Measurements from ENCODE around the gene LGSN. TPM values are rescaled to one million over a fixed set of nuclear protein-coding genes. Genes with fewer than 3 reads are reported as not detected.
"Not testable (repeated sequence)": the region's sequence is repeated elsewhere in the genome, so short reads cannot be mapped to it uniquely, and the experiment has no call there.

The LGSN gene, protein sequence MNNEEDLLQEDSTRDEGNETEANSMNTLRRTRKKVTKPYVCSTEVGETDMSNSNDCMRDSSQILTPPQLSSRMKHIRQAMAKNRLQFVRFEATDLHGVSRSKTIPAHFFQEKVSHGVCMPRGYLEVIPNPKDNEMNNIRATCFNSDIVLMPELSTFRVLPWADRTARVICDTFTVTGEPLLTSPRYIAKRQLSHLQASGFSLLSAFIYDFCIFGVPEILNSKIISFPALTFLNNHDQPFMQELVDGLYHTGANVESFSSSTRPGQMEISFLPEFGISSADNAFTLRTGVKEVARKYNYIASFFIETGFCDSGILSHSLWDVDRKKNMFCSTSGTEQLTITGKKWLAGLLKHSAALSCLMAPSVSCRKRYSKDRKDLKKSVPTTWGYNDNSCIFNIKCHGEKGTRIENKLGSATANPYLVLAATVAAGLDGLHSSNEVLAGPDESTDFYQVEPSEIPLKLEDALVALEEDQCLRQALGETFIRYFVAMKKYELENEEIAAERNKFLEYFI
- total RNA-seq, result not detected

DNA sequence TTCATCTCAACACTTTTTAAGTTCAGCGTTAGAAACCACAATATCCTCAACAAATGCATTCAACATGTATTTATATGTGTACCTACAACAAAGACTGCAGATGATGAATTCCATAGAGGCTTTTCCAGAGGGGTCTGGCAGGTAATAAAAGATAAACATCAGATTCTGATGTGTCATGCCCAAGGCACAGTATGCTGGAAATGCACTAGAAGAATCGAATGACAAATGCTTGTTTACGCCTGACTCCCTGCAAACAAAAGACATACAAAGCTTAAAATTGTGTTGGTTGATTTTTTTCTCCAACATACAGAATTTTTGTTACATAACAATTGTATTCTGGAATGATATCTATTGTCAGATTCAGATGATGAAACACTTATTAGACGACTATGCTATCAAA lies at the start of gene LGSN:
TSS of gene LGSN (minus strand) at position 45 of the 400 bp plus-strand sequence. CDS start at position 5, 40 bp downstream.
- H3K9me3 ChIP-seq, result no peaks in the 10 kb centered on the region
- no peak within 1 kb of the TSS for H3K27ac ChIP-seq
- no peak for TF ChIP-seq POLR2AphosphoS5 (IDR thresholded peaks at IDR 0.05)
- no peak for TF ChIP-seq CTCF (IDR thresholded peaks at IDR 0.05)
- no peak for TF ChIP-seq POLR2A (IDR thresholded peaks at IDR 0.05)
- H3K4me1 ChIP-seq, result no peaks in the 10 kb centered on the region
- no peak within 1 kb of the TSS for H3K4me3 ChIP-seq
- no peaks in the 10 kb centered on the region for H3K27me3 ChIP-seq
- H3K36me3 ChIP-seq, result no peaks in the 10 kb centered on the region
- intact Hi-C loops (cut with DNase I; ENCODE audit: low total_unique reads), result no loop called here
- DNase-seq (ENCODE audit: low spot score in 2 of 2), result no peak

DNA sequence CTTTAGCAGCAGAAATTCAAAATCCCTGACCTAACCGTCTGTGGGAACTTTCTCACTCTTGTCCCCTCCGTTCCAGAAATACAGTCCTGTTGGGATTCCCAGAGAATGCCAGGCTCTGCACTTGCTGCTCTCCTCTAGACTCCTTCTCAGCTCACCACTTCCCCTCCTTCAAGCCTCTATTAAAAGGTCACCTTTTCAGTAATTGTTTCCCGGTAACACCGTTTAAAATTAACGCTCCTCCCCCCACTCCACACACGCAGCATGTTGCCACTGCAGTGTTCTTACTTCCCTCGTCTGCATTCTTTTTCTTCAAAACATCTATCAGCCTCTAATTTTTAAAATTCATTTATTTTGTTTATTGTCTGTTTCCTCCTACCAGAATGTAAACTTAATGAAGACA lies 48.6 kb upstream of the LGSN start:
- intact Hi-C loops (cut with DNase I; ENCODE audit: low total_unique reads), result no loop called here
- DNase-seq (ENCODE audit: low spot score in 2 of 2), result no peak

DNA sequence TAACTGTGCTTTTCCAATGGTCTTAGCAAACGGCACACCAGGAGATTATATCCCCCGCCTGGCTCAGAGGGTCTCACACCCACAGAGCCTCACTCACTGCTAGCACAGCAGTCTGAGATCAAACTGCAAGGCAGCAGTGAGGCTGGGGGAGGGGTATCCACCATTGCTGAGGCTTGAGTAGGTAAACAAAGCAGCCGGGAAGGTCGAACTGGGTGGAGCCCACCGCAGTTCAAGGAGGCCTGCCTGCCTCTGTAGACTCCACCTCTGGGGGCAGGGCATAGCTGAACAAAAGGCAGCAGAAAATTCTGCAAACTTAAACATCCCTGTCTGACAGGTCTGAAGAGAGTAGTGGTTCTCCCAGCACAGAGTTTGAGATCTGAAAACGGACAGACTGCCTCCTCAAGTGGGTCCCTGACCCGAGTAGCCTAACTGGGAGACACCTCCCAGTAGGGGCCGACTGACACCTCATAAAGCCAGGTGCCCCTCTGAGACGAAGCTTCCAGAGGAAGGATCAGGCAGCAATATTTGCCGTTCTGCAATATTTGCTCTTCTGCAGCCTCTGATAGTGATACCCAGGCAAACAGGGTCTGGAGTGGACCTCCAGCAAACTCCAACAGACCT lies 42.8 kb upstream of the LGSN start:
- H3K4me3 ChIP-seq; DNase-seq (ENCODE audit: low spot score in 2 of 2); intact Hi-C loops (cut with DNase I; ENCODE audit: low total_unique reads); H3K27me3 ChIP-seq; H3K27ac ChIP-seq; H3K4me1 ChIP-seq; H3K36me3 ChIP-seq: not testable (repeated sequence)
- H3K9me3 ChIP-seq, result peaks cover 9 to 12% of the 10 kb centered on the region in 2 donors

More for the DNA sequence above, 48.6 kb upstream of the LGSN start:
- no peaks in the 10 kb centered on the region for H3K36me3 ChIP-seq
- no peak overlapping the region for H3K27ac ChIP-seq
- H3K27me3 ChIP-seq, result no peaks in the 10 kb centered on the region
- H3K4me3 ChIP-seq, result no peak overlapping the region
- H3K4me1 ChIP-seq, result no peaks in the 10 kb centered on the region
- TF ChIP-seq POLR2AphosphoS5 (IDR thresholded peaks at IDR 0.05), result no peak
- no peak for TF ChIP-seq CTCF (IDR thresholded peaks at IDR 0.05)
- no peak for TF ChIP-seq POLR2A (IDR thresholded peaks at IDR 0.05)
- no peaks in the 10 kb centered on the region for H3K9me3 ChIP-seq

DNA sequence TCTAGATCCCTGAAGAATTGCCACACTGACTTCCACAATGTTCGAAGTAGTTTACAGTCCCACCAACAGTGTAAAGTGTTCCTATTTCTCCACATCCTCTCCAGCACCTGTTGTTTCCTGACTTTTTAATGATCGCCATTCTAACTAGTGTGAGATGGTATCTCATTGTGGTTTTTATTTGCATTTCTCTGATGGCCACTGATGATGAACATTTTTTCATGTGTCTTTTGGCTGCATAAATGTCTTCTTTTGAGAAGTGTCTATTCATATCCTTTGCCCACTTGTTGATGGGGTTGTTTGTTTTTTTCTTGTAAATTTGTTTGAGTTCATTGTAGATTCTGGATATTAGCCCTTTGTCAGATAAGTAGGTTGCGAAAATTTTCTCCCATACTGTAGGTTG lies 37.6 kb upstream of the LGSN start:
- H3K27me3 ChIP-seq; DNase-seq (ENCODE audit: low spot score in 2 of 2); H3K36me3 ChIP-seq; H3K4me3 ChIP-seq; H3K27ac ChIP-seq; H3K4me1 ChIP-seq; intact Hi-C loops (cut with DNase I; ENCODE audit: low total_unique reads): not testable (repeated sequence)
- peaks cover 9 to 12% of the 10 kb centered on the region in 2 donors for H3K9me3 ChIP-seq

DNA sequence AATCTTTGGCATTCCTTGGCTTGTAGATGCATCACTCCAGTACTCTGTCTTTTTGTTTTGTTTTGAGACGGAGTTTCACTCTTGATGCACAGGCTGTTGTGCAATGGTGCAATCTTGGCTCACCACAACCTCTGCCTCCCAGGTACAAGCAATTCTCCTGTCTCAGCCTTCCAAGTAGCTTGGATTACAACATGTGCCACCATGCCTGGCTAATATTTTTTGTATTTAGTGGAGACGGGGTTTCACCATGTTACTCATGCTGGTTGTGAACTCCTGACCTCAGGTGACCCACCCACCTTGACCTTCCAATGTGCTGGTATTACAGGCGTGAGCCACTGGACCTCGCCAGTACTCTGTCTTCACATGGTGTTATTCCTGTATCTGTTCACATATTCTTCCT lies 35.8 kb upstream of the LGSN start:
- Histone ChIP-seq H3K4me3 (no peak overlapping the region), H3K36me3 (no peaks in the 10 kb centered on the region), H3K27ac (no peak overlapping the region), H3K4me1 (no peaks in the 10 kb centered on the region), H3K9me3 (no peaks in the 10 kb centered on the region), H3K27me3 (no peaks in the 10 kb centered on the region)
- no peak for DNase-seq (ENCODE audit: low spot score in 2 of 2)
- no peak for TF ChIP-seq POLR2AphosphoS5 (IDR thresholded peaks at IDR 0.05)
- no peak for TF ChIP-seq CTCF (IDR thresholded peaks at IDR 0.05)
- TF ChIP-seq POLR2A (IDR thresholded peaks at IDR 0.05), result no peak
- intact Hi-C loops (cut with DNase I; ENCODE audit: low total_unique reads), result no loop called here

- no peak for TF ChIP-seq POLR2AphosphoS5 (IDR thresholded peaks at IDR 0.05)
- no peak for TF ChIP-seq CTCF (IDR thresholded peaks at IDR 0.05)
- no peak for TF ChIP-seq POLR2A (IDR thresholded peaks at IDR 0.05)
- intact Hi-C loops (cut with DNase I; ENCODE audit: low total_unique reads), result no loop called here
- no peak overlapping the region for H3K27ac ChIP-seq
- no peaks in the 10 kb centered on the region for H3K4me1 ChIP-seq
- no peak for DNase-seq (ENCODE audit: low spot score in 2 of 2)
- H3K27me3 ChIP-seq, result no peaks in the 10 kb centered on the region
- no peak overlapping the region for H3K4me3 ChIP-seq
- no peaks in the 10 kb centered on the region for H3K9me3 ChIP-seq
- H3K36me3 ChIP-seq, result no peaks in the 10 kb centered on the region
These were observed 33.5 kb upstream of the LGSN start for GRCh38 chr6:63353286-63353630.

All from breast epithelium (tissue), 4 donors.